CD8-positive, alpha-beta memory T cell (primary cell): ENCODE measurements around the gene ABCA9. TPM values are rescaled to one million over a fixed set of nuclear protein-coding genes. Genes with fewer than 3 reads are reported as not detected.

Experiments used
- CTCF ChIA-PET: fragments of 350-600 bp; sonication (Branson Sonifier 250); formaldehyde crosslinking; loops from one replicate; lab custom pipeline; 2021; ENCODE audit warnings: antibody characterized with exemption; lab: Charles Lee
- POLR2A ChIA-PET: fragments of 350-600 bp; sonication (Branson Sonifier 250); formaldehyde crosslinking; loops from one replicate; lab custom pipeline; 2021; ENCODE audit warnings: antibody characterized with exemption; lab: Charles Lee
- DNase-seq, 5 donors: peaks; one replicate each; pipeline versions ENCODE4 v3.0.0 to v3.0.0-alpha.2; 2020 to 2022; ENCODE audit warnings: mixed read lengths in 1 of 5
- H3K27ac ChIP-seq: one replicate; pipeline ENCODE4 v1.7.0; 2013; ENCODE audit warnings: low read depth, mild to moderate bottlenecking, low read length, moderate library complexity
- H3K27me3 ChIP-seq: 2 replicates; pipeline ENCODE4 v1.7.0; 2013; ENCODE audit warnings: low read length, mild to moderate bottlenecking; ENCODE audit not compliant: insufficient read depth, poor library complexity, severe bottlenecking
- H3K36me3 ChIP-seq: 2 replicates; pipeline ENCODE4 v1.7.0; 2013; ENCODE audit warnings: mild to moderate bottlenecking, low read length, moderate library complexity; ENCODE audit not compliant: insufficient read depth
- H3K4me1 ChIP-seq: 2 replicates; pipeline ENCODE4 v1.7.0; 2013; ENCODE audit warnings: mild to moderate bottlenecking, low read length, moderate library complexity; ENCODE audit not compliant: insufficient read depth
- H3K4me3 ChIP-seq: 2 replicates; pipeline ENCODE4 v1.7.0; 2013; ENCODE audit warnings: mild to moderate bottlenecking, low read length
- H3K9me3 ChIP-seq: 2 replicates; pipeline ENCODE4 v1.7.0; 2013; ENCODE audit warnings: mild to moderate bottlenecking, low read length
- H3K27ac Mint-ChIP-seq, 8 donors: one replicate each; pipeline ENCODE4 v1.8.0; 2020 to 2021; ENCODE audit warnings: mixed read lengths in 8 of 8, mild to moderate bottlenecking in 6 of 8, inconsistent platforms in 3 of 8, moderate library complexity in 3 of 8
- H3K27me3 Mint-ChIP-seq, 2 donors: one replicate each; pipeline ENCODE4 v1.8.0; 2020 to 2021; ENCODE audit warnings: mixed read lengths in 2 of 2, mild to moderate bottlenecking in 1 of 2, moderate library complexity in 1 of 2
- H3K36me3 Mint-ChIP-seq, 3 donors: one replicate each; pipeline ENCODE4 v1.8.0; 2020 to 2021; ENCODE audit warnings: mixed read lengths in 3 of 3, inconsistent platforms in 1 of 3, mild to moderate bottlenecking in 1 of 3
- H3K4me1 Mint-ChIP-seq, 3 donors: one replicate each; pipeline ENCODE4 v1.8.0; 2020 to 2021; ENCODE audit warnings: mixed read lengths in 3 of 3, inconsistent platforms in 1 of 3, mild to moderate bottlenecking in 1 of 3
- H3K4me3 Mint-ChIP-seq, 7 donors: one replicate each; pipeline ENCODE4 v1.8.0; 2020 to 2021; ENCODE audit warnings: mixed read lengths in 7 of 7, mild to moderate bottlenecking in 6 of 7, moderate library complexity in 4 of 7, inconsistent platforms in 2 of 7
- H3K9me3 Mint-ChIP-seq, 5 donors: one replicate each; pipeline ENCODE4 v1.8.0; 2020 to 2022; ENCODE audit warnings: mixed read lengths in 5 of 5, mild to moderate bottlenecking in 3 of 5, moderate library complexity in 2 of 5, inconsistent platforms in 1 of 5
- polyA plus RNA-seq: library from polyadenylated mRNA; unstranded; fragments of 300-500 nt; fragmentation: Illumina TruSeq; gene quantifications from one replicate; pipeline ENCODE4 v1.2.3, GENCODE V29; 2021
- total RNA-seq, 2 experiments: library from RNA; stranded (reverse); gene quantifications; one replicate each; pipeline ENCODE4 v1.2.3, GENCODE V29; 2021

ABCA9 gene
- total RNA-seq (not detected), polyA plus RNA-seq (not detected)

GRCh38 chr17:69060822-69061221 lies at the start of gene ABCA9:
ABCA9 (minus strand) TSS chr17:69060927; CDS start chr17:69051126, 9,801 bp downstream.
- CTCF ChIA-PET = no interaction called here

GRCh38 chr17:69105907-69106730 lies 45.4 kb upstream of the ABCA9 start:
- no peak overlapping the region for H3K4me3 ChIP-seq
- ChIA-PET POLR2A (no interaction called here), CTCF (interaction anchor here (0.7 kb wide), 1 partner anchor 434 kb away, joined by 3 read pairs; no protein-coding TSS in a partner anchor)
- Mint-ChIP-seq H3K27ac (no peak overlapping the region), H3K9me3 (no peaks in the 10 kb centered on the region), H3K4me1 (no peaks in the 10 kb centered on the region), H3K27me3 (peaks cover 2 to 3% of the 10 kb centered on the region in 2 donors), H3K4me3 (no peak overlapping the region), H3K36me3 (peaks cover 0 to 2% (median 0%) of the 10 kb centered on the region in 3 donors)
- H3K36me3 ChIP-seq = no peaks in the 10 kb centered on the region
- no peaks in the 10 kb centered on the region for H3K27me3 ChIP-seq
- no peak for DNase-seq
- no peaks in the 10 kb centered on the region for H3K4me1 ChIP-seq
- no peaks in the 10 kb centered on the region for H3K9me3 ChIP-seq
- no peak overlapping the region for H3K27ac ChIP-seq

More at GRCh38 chr17:69060822-69061221, at the start of gene ABCA9:
- H3K27me3 ChIP-seq = no peaks in the 10 kb centered on the region
- no peaks in the 10 kb centered on the region for H3K9me3 ChIP-seq
- POLR2A ChIA-PET = no interaction called here
- no peak within 1 kb of the TSS for H3K4me3 ChIP-seq
- H3K36me3 ChIP-seq = no peaks in the 10 kb centered on the region
- Mint-ChIP-seq H3K27me3 (peaks cover 2 to 17% of the 10 kb centered on the region in 2 donors), H3K4me3 (no peak within 1 kb of the TSS), H3K4me1 (peaks cover 2 to 11% (median 8%) of the 10 kb centered on the region in 3 donors), H3K9me3 (peaks cover 5 to 9% (median 7%) of the 10 kb centered on the region in 5 donors), H3K36me3 (peaks cover 0 to 5% (median 0%) of the 10 kb centered on the region in 3 donors), H3K27ac (peak within 1 kb of the TSS in 1 of 8 donors; percentile 43)
- H3K4me1 ChIP-seq = no peaks in the 10 kb centered on the region
- DNase-seq = no peak
- no peak within 1 kb of the TSS for H3K27ac ChIP-seq

- H3K27me3 Mint-ChIP-seq = peaks cover 2 to 3% of the 10 kb centered on the region in 2 donors
- Histone ChIP-seq H3K36me3 (no peaks in the 10 kb centered on the region), H3K27ac (peak overlapping the region; percentile 43), H3K4me3 (no peak overlapping the region), H3K27me3 (no peaks in the 10 kb centered on the region), H3K4me1 (no peaks in the 10 kb centered on the region), H3K9me3 (no peaks in the 10 kb centered on the region)
- peaks cover 0 to 2% (median 0%) of the 10 kb centered on the region in 3 donors for H3K36me3 Mint-ChIP-seq
- no peak overlapping the region for H3K27ac Mint-ChIP-seq
- H3K4me1 Mint-ChIP-seq = no peaks in the 10 kb centered on the region
- H3K4me3 Mint-ChIP-seq = no peak overlapping the region
- no peak for DNase-seq
- CTCF ChIA-PET = no interaction called here
- POLR2A ChIA-PET = no interaction called here
- H3K9me3 Mint-ChIP-seq = no peaks in the 10 kb centered on the region
These were observed 43.0 kb upstream of the ABCA9 start for GRCh38 chr17:69103557-69104233.

- no peaks in the 10 kb centered on the region for H3K36me3 ChIP-seq
- ChIA-PET POLR2A (no interaction called here), CTCF (no interaction called here)
- no peaks in the 10 kb centered on the region for H3K9me3 ChIP-seq
- no peaks in the 10 kb centered on the region for H3K4me1 ChIP-seq
- DNase-seq = no peak
- Mint-ChIP-seq H3K4me3 (no peak overlapping the region), H3K9me3 (no peaks in the 10 kb centered on the region), H3K36me3 (no peaks in the 10 kb centered on the region), H3K27me3 (peaks cover 0 to 6% of the 10 kb centered on the region in 2 donors), H3K27ac (no peak overlapping the region), H3K4me1 (no peaks in the 10 kb centered on the region)
- H3K27me3 ChIP-seq = no peaks in the 10 kb centered on the region
- no peak overlapping the region for H3K4me3 ChIP-seq
- no peak overlapping the region for H3K27ac ChIP-seq
These were observed 37.9 kb upstream of the ABCA9 start for GRCh38 chr17:69098625-69099024.

- Mint-ChIP-seq H3K36me3 (no peaks in the 10 kb centered on the region), H3K9me3 (no peaks in the 10 kb centered on the region)
These were observed 35.8 kb upstream of the ABCA9 start for GRCh38 chr17:69096541-69096940.

GRCh38 chr17:69093995-69094394 lies 33.3 kb upstream of the ABCA9 start:
- Histone ChIP-seq H3K27me3 (no peaks in the 10 kb centered on the region), H3K27ac (peak overlapping the region; percentile 68), H3K36me3 (no peaks in the 10 kb centered on the region), H3K9me3 (no peaks in the 10 kb centered on the region), H3K4me1 (no peaks in the 10 kb centered on the region), H3K4me3 (no peak overlapping the region)
- Mint-ChIP-seq H3K9me3 (no peaks in the 10 kb centered on the region), H3K27me3 (peaks cover 4 to 11% of the 10 kb centered on the region in 2 donors), H3K27ac (no peak overlapping the region), H3K4me1 (peaks cover 0 to 4% (median 0%) of the 10 kb centered on the region in 3 donors), H3K4me3 (no peak overlapping the region), H3K36me3 (peaks cover 0 to 1% (median 0%) of the 10 kb centered on the region in 3 donors)
- ChIA-PET CTCF (no interaction called here), POLR2A (no interaction called here)
- no peak for DNase-seq

More at GRCh38 chr17:69096541-69096940, 35.8 kb upstream of the ABCA9 start:
- Histone ChIP-seq H3K36me3 (no peaks in the 10 kb centered on the region), H3K27me3 (no peaks in the 10 kb centered on the region), H3K4me3 (no peak overlapping the region), H3K4me1 (no peaks in the 10 kb centered on the region), H3K9me3 (no peaks in the 10 kb centered on the region), H3K27ac (no peak overlapping the region)
- Mint-ChIP-seq H3K4me1 (peaks cover 0 to 4% (median 0%) of the 10 kb centered on the region in 3 donors), H3K27ac (no peak overlapping the region), H3K4me3 (no peak overlapping the region), H3K27me3 (peaks cover 5 to 6% of the 10 kb centered on the region in 2 donors)
- no peak for DNase-seq
- ChIA-PET POLR2A (no interaction called here), CTCF (no interaction called here)

GRCh38 chr17:69093279-69093789 lies 32.6 kb upstream of the ABCA9 start:
- Mint-ChIP-seq H3K4me3 (no peak overlapping the region), H3K27ac (no peak overlapping the region), H3K9me3 (no peaks in the 10 kb centered on the region), H3K4me1 (peaks cover 0 to 4% (median 0%) of the 10 kb centered on the region in 3 donors), H3K36me3 (peaks cover 0 to 1% (median 0%) of the 10 kb centered on the region in 3 donors), H3K27me3 (peaks cover 4 to 14% of the 10 kb centered on the region in 2 donors)
- Histone ChIP-seq H3K36me3 (no peaks in the 10 kb centered on the region), H3K27me3 (no peaks in the 10 kb centered on the region), H3K4me1 (no peaks in the 10 kb centered on the region), H3K4me3 (no peak overlapping the region), H3K9me3 (no peaks in the 10 kb centered on the region), H3K27ac (peak overlapping the region; percentile 68)
- ChIA-PET CTCF (no interaction called here), POLR2A (no interaction called here)
- no peak for DNase-seq

GRCh38 chr17:69090365-69090764 lies 29.6 kb upstream of the ABCA9 start:
- H3K4me1 ChIP-seq = no peaks in the 10 kb centered on the region
- H3K27ac Mint-ChIP-seq = no peak overlapping the region

More at GRCh38 chr17:69090365-69090764, 29.6 kb upstream of the ABCA9 start:
- ChIA-PET CTCF (no interaction called here), POLR2A (no interaction called here)
- DNase-seq = no peak
- Histone ChIP-seq H3K27ac (no peak overlapping the region), H3K9me3 (no peaks in the 10 kb centered on the region), H3K4me3 (no peak overlapping the region), H3K36me3 (no peaks in the 10 kb centered on the region), H3K27me3 (no peaks in the 10 kb centered on the region)
- Mint-ChIP-seq H3K4me3 (no peak overlapping the region), H3K36me3 (peaks cover 0 to 1% (median 0%) of the 10 kb centered on the region in 3 donors), H3K4me1 (peaks cover 0 to 4% (median 0%) of the 10 kb centered on the region in 3 donors), H3K9me3 (no peaks in the 10 kb centered on the region), H3K27me3 (peaks cover 4 to 14% of the 10 kb centered on the region in 2 donors)
